CD4-positive, alpha-beta memory T cell (primary cell): ENCODE measurements around the gene B4GALNT3. TPM values are rescaled to one million over a fixed set of nuclear protein-coding genes. Genes with fewer than 3 reads are reported as not detected.

Experiments used
- CTCF ChIA-PET: fragments of 350-600 bp; sonication (Branson Sonifier 250); formaldehyde crosslinking; loops from one replicate; lab custom pipeline; 2021; ENCODE audit warnings: inconsistent platforms; ENCODE audit not compliant: partially characterized antibody; lab: Charles Lee
- POLR2A ChIA-PET: fragments of 350-600 bp; sonication (Branson Sonifier 250); formaldehyde crosslinking; loops from one replicate; lab custom pipeline; 2021; ENCODE audit not compliant: partially characterized antibody; lab: Charles Lee
- DNase-seq, 5 donors: peaks; one replicate each; pipeline versions ENCODE4 v3.0.0 to v3.0.0-alpha.2; 2020 to 2022; ENCODE audit warnings: mixed read lengths in 1 of 5
- H3K27ac ChIP-seq: one replicate; pipeline ENCODE4 v1.7.0; 2013; ENCODE audit warnings: low read depth, low read length
- H3K27me3 ChIP-seq: 2 replicates; pipeline ENCODE4 v1.7.0; 2013; ENCODE audit warnings: mild to moderate bottlenecking, low read length, moderate library complexity; ENCODE audit not compliant: insufficient read depth
- H3K36me3 ChIP-seq: 2 replicates; pipeline ENCODE4 v1.7.0; 2013; ENCODE audit warnings: mild to moderate bottlenecking, low read length, moderate library complexity; ENCODE audit not compliant: insufficient read depth
- H3K4me1 ChIP-seq: 2 replicates; pipeline ENCODE4 v1.7.0; 2013; ENCODE audit warnings: mild to moderate bottlenecking, low read length, moderate library complexity; ENCODE audit not compliant: insufficient read depth
- H3K4me3 ChIP-seq, 2 donors: one replicate each; pipeline ENCODE4 v1.7.0; 2013; ENCODE audit warnings: low read length in 2 of 2, mild to moderate bottlenecking in 1 of 2
- H3K9me3 ChIP-seq, 2 donors: one replicate each; pipeline ENCODE4 v1.7.0; 2013; ENCODE audit warnings: low read length in 2 of 2, control low read depth in 1 of 2; ENCODE audit not compliant: control insufficient read depth in 1 of 2
- H3K27ac Mint-ChIP-seq, 7 donors: one replicate each; pipeline ENCODE4 v1.8.0; 2020 to 2021; ENCODE audit warnings: mixed read lengths in 7 of 7, mild to moderate bottlenecking in 6 of 7, inconsistent platforms in 3 of 7, moderate library complexity in 3 of 7
- H3K27me3 Mint-ChIP-seq, 2 donors: one replicate each; pipeline ENCODE4 v1.8.0; 2020 to 2021; ENCODE audit warnings: mixed read lengths in 2 of 2
- H3K36me3 Mint-ChIP-seq, 2 donors: one replicate each; pipeline ENCODE4 v1.8.0; 2020 to 2021; ENCODE audit warnings: mixed read lengths in 2 of 2, inconsistent platforms in 1 of 2, mild to moderate bottlenecking in 1 of 2
- H3K4me1 Mint-ChIP-seq, 4 donors: one replicate each; pipeline ENCODE4 v1.8.0; 2020 to 2021; ENCODE audit warnings: mixed read lengths in 4 of 4, mild to moderate bottlenecking in 1 of 4
- H3K4me3 Mint-ChIP-seq, 8 donors: one replicate each; pipeline ENCODE4 v1.8.0; 2020 to 2021; ENCODE audit warnings: mixed read lengths in 8 of 8, mild to moderate bottlenecking in 7 of 8, moderate library complexity in 6 of 8, inconsistent platforms in 3 of 8
- H3K9me3 Mint-ChIP-seq, 8 donors: one replicate each; pipeline ENCODE4 v1.8.0; 2020 to 2021; ENCODE audit warnings: mixed read lengths in 8 of 8, mild to moderate bottlenecking in 5 of 8, inconsistent platforms in 3 of 8, moderate library complexity in 1 of 8
- intact Hi-C: fragments of 100-400 bp; cut with micrococcal nuclease; formaldehyde crosslinking; loops from one replicate; pipeline ENCODE4 v1.15.1; 2023
- polyA plus RNA-seq, 2 donors: library from polyadenylated mRNA; unstranded; fragments of 300-500 nt; fragmentation: Illumina TruSeq; gene quantifications; one replicate each; pipeline ENCODE4 v1.2.3, GENCODE V29; 2021
- total RNA-seq, 2 experiments: library from RNA; stranded (reverse); gene quantifications; one replicate each; pipeline ENCODE4 v1.2.3, GENCODE V29; 2021

Gene B4GALNT3
- total and polyA plus RNA-seq, 4 experiments from 2014 or later, result 0.18 to 4.8 (median 2.4) TPM

DNA sequence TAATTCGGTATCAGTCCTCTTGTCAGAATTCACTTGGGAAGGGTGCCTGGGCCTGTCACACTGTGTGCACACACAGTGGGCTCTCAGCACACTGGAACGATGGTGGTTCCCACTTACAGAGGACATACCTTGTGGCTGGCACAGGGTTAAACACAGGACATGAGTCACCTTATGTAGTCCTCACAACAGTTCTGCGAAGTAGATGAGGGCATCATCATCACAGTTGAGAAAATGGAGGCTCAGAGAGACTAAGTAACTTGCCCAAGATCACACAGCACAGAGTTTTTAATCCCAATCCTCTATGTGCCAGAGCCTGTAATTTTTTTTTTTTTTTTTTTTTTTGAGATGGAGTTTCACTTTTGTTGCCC lies 112.8 kb downstream of the B4GALNT3 start:
- Histone ChIP-seq H3K4me1 (peaks cover 35% of the 10 kb centered on the region), H3K36me3 (no peaks in the 10 kb centered on the region), H3K9me3 (no peaks in the 10 kb centered on the region), H3K27me3 (no peaks in the 10 kb centered on the region), H3K4me3 (no peak overlapping the region), H3K27ac (no peak overlapping the region)
- DNase-seq, result no peak
- H3K4me1 Mint-ChIP-seq, result peaks cover 17 to 42% (median 29%) of the 10 kb centered on the region in 4 donors
- no peak overlapping the region for H3K4me3 Mint-ChIP-seq
- no peaks in the 10 kb centered on the region for H3K27me3 Mint-ChIP-seq
- ChIA-PET POLR2A (interaction anchor here (1.0 kb wide), 1 partner anchor 180 kb away, joined by 3 read pairs; no protein-coding TSS in a partner anchor), CTCF (interaction anchor here (0.6 to 12.7 kb wide), 6 partner anchors 29 to 520 kb away, joined by 3 to 219 read pairs (median 4); partner anchors contain the start of genes RAD52 and WNK1)
- no peaks in the 10 kb centered on the region for H3K36me3 Mint-ChIP-seq
- peaks cover 0 to 2% (median 0%) of the 10 kb centered on the region in 8 donors for H3K9me3 Mint-ChIP-seq
- H3K27ac Mint-ChIP-seq, result peak overlapping the region in 4 of 7 donors; percentile 4 to 77 (median 36)
- intact Hi-C loops, result no loop called here

DNA sequence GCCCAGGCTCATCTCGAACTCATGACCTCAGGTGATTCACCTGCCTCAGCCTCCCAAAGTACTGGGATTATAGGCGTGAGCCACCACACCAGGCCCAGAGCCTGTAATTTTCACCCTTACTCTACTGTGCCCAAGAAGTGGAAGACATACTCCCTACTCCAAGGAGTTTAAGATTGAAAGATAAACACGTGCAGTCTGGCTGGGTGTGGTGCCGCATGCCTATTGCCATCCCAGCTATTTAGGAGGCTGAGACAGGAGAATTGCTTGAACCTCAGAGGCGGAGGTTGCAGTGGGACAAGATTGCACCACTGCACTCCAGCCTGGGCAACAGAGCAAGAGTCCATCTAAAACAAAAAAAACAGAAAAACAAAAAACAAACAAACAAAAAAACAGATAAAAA lies 113.5 kb downstream of the B4GALNT3 start:
- POLR2A ChIA-PET, result interaction anchor here (1.0 kb wide), 1 partner anchor 180 kb away, joined by 3 read pairs; no protein-coding TSS in a partner anchor
- Mint-ChIP-seq H3K36me3 (no peaks in the 10 kb centered on the region), H3K27ac (no peak overlapping the region), H3K27me3 (no peaks in the 10 kb centered on the region), H3K4me1 (peaks cover 15 to 39% (median 24%) of the 10 kb centered on the region in 4 donors), H3K9me3 (peaks cover 0 to 2% (median 0%) of the 10 kb centered on the region in 8 donors), H3K4me3 (no peak overlapping the region)
- no peak overlapping the region for H3K4me3 ChIP-seq
- DNase-seq, result no peak
- H3K27ac ChIP-seq, result no peak overlapping the region
- intact Hi-C loops, result no loop called here
- H3K4me1 ChIP-seq, result peaks cover 33% of the 10 kb centered on the region
- H3K27me3 ChIP-seq, result no peaks in the 10 kb centered on the region
- CTCF ChIA-PET, result interaction anchor here (0.6 to 12.7 kb wide), 5 partner anchors 30 to 520 kb away, joined by 3 to 219 read pairs (median 4); partner anchors contain the start of genes RAD52 and WNK1
- H3K9me3 ChIP-seq, result no peaks in the 10 kb centered on the region
- H3K36me3 ChIP-seq, result no peaks in the 10 kb centered on the region

DNA sequence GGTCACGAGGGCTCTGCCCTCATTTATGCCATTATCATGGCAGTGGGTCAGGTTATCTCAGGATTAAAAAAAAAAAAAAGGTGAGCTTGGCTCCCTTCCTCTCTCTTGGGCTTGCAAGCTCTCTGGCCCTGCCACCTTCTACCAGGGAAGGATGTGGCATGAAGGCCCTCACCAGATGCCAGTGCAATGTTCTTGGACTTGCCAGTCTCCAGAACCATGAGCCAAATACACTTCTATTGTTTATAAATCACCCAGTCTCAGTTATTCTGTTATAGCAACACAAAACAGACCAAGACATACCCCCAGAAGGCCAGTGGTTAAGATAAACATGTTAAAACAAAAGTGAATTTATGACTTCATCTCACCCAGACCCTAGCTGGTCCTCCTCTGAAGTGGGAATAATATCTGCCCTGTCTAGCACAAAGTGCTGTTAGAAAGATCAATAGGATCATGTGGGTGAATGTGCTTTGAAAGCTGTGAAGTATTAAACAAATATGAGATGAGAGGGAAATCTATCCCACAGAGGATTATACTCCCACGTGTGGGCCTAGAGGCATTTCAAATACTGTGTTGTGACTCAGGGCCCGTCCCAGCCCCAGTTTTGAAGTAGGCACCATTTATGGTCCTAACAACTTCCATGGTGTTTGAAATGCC lies 114.9 kb downstream of the B4GALNT3 start:
- no peaks in the 10 kb centered on the region for H3K36me3 ChIP-seq
- Mint-ChIP-seq H3K27ac (peak overlapping the region in 3 of 7 donors; percentile 2 to 29 (median 11)), H3K36me3 (no peaks in the 10 kb centered on the region), H3K4me1 (peaks cover 9 to 27% (median 15%) of the 10 kb centered on the region in 4 donors), H3K27me3 (no peaks in the 10 kb centered on the region), H3K4me3 (no peak overlapping the region), H3K9me3 (peaks cover 0 to 2% (median 0%) of the 10 kb centered on the region in 8 donors)
- ChIA-PET CTCF (interaction anchor here (1.5 to 12.7 kb wide), 10 partner anchors 9 to 376 kb away, joined by 4 to 219 read pairs (median 18); partner anchors contain the start of genes RAD52 and WNK1), POLR2A (interaction anchor here (1.1 to 3.3 kb wide), 4 partner anchors 65 to 240 kb away, joined by 3 to 49 read pairs (median 13); partner anchors contain the start of gene WNK1)
- H3K27ac ChIP-seq, result no peak overlapping the region
- H3K27me3 ChIP-seq, result no peaks in the 10 kb centered on the region
- no peak overlapping the region for H3K4me3 ChIP-seq
- H3K4me1 ChIP-seq, result peaks cover 24% of the 10 kb centered on the region
- intact Hi-C loops, result no loop called here
- no peaks in the 10 kb centered on the region for H3K9me3 ChIP-seq
- no peak for DNase-seq

DNA sequence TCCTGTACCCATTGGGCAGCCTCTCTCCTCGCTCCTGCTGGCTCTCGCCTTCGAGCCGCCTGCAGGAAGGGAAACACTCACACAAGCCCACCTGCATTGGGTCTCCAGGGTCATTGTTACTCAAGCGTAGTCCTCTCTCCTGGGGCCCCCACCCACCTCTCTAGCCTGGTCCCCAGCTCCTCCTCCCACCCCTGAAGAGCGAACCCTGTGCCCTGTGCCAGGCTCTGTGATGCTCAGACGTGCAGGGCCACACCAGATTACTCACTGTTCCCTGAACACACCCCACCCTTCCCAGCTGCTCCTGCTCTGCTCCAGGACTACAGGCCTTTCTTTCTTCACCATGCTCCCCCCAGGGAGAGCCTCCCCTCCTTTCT lies 115.4 kb downstream of the B4GALNT3 start:
- no peak for DNase-seq
- H3K4me3 ChIP-seq, result no peak overlapping the region
- Mint-ChIP-seq H3K9me3 (peaks cover 0 to 2% (median 0%) of the 10 kb centered on the region in 8 donors), H3K4me1 (peaks cover 6 to 23% (median 12%) of the 10 kb centered on the region in 4 donors), H3K4me3 (no peak overlapping the region), H3K27ac (peak overlapping the region in 3 of 7 donors; percentile 2 to 70 (median 11)), H3K36me3 (no peaks in the 10 kb centered on the region), H3K27me3 (no peaks in the 10 kb centered on the region)
- POLR2A ChIA-PET, result interaction anchor here (1.1 to 3.3 kb wide), 8 partner anchors 65 to 374 kb away, joined by 3 to 49 read pairs (median 10); partner anchors contain the start of genes NINJ2, RAD52 and WNK1
- CTCF ChIA-PET, result interaction anchor here (0.8 to 12.7 kb wide), 32 partner anchors 9 to 518 kb away, joined by 3 to 219 read pairs (median 5); partner anchors contain the start of genes ERC1, RAD52 and WNK1
- no peak overlapping the region for H3K27ac ChIP-seq
- no peaks in the 10 kb centered on the region for H3K9me3 ChIP-seq
- no peaks in the 10 kb centered on the region for H3K36me3 ChIP-seq
- H3K4me1 ChIP-seq, result peaks cover 18% of the 10 kb centered on the region
- no peaks in the 10 kb centered on the region for H3K27me3 ChIP-seq
- intact Hi-C loops, result no loop called here

DNA sequence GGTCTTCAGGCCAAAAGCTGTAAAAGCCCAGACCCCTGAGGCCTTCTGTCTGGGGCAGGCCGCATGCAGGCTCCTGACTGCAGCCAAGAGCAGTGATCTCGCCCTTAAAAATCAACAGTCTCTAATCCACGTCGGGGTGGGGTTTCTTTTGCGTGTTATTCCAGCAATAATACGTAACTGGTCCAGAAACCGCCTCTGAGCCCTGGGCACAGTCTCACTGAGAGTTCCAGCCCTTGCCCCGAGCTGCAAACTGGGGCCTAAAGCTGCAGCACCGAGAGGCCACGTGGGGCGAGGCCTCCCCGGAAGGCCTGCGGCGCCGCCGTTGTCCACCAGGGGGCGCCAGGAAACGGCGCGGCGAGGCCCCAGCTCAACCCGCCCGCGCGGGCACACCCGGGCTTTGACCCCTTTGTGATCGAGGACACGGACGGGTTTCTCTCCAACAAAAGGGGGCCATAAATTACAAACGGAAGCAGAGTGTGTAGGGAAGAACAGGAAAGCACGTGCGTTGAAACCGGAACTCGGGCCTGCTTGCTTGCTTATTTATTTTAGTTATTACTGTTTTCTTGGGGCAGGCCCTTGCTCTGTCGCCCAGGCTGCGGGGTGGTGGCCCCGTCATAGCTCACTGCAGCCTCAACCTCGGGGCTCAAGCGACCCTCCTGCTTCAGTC lies 116.3 kb downstream of the B4GALNT3 start:
- Histone ChIP-seq H3K27ac (no peak overlapping the region), H3K4me3 (peak overlapping the region in 1 of 2 donors; percentile 38), H3K36me3 (no peaks in the 10 kb centered on the region), H3K27me3 (no peaks in the 10 kb centered on the region), H3K4me1 (peaks cover 15% of the 10 kb centered on the region), H3K9me3 (no peaks in the 10 kb centered on the region)
- H3K4me3 Mint-ChIP-seq, result peak overlapping the region in 7 of 8 donors; percentile 12 to 74 (median 68)
- POLR2A ChIA-PET, result interaction anchor here (0.9 to 3.3 kb wide), 16 partner anchors 52 to 373 kb away, joined by 3 to 49 read pairs (median 6); partner anchors contain the start of genes NINJ2, RAD52 and WNK1
- CTCF ChIA-PET, result interaction anchor here (0.7 to 12.7 kb wide), 58 partner anchors 10 to 1027 kb away, joined by 3 to 219 read pairs (median 4); partner anchors contain the start of genes ERC1, NINJ2, RAD52 and WNK1
- no peaks in the 10 kb centered on the region for H3K36me3 Mint-ChIP-seq
- DNase-seq, result peak; percentile 71 to 89 (median 82)
- H3K4me1 Mint-ChIP-seq, result peaks cover 6 to 23% (median 14%) of the 10 kb centered on the region in 4 donors
- peaks cover 0 to 2% (median 0%) of the 10 kb centered on the region in 8 donors for H3K9me3 Mint-ChIP-seq
- peak overlapping the region in 6 of 7 donors; percentile 65 to 92 (median 79) for H3K27ac Mint-ChIP-seq
- intact Hi-C loops, result loop anchor here (1.0 kb wide), 4 partner anchors 68 to 238 kb away; no protein-coding TSS in a partner anchor
- no peaks in the 10 kb centered on the region for H3K27me3 Mint-ChIP-seq

DNA sequence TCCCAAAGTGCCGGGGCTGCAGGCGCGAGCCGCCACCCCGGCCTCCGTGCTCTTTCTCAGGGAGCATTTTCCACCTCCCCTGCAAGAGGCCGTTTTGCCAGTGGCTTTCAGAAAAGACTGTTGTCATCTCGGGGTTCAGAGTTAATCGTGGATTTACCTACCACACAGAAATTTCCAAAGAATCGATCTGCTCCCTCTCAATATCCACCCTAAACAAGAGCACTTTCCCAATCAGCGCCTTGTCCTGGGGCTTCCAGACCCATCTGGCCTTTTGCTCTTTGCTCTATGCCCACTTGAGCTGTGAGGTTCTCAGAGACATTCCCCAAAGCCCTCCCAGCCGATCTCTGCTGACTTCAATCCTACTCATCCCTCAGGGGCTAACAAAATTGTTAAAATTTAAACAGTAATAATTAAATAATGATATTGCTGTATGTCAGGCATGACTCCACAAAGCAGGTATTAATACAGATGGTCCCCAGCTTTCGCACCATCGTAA lies 116.9 kb downstream of the B4GALNT3 start:
- CTCF ChIA-PET, result interaction anchor here (1.0 to 12.7 kb wide), 47 partner anchors 9 to 1026 kb away, joined by 3 to 219 read pairs (median 5); partner anchors contain the start of genes ERC1, NINJ2, RAD52 and WNK1
- Mint-ChIP-seq H3K9me3 (peaks cover 0 to 2% (median 0%) of the 10 kb centered on the region in 8 donors), H3K36me3 (no peaks in the 10 kb centered on the region), H3K4me1 (peaks cover 6 to 23% (median 13%) of the 10 kb centered on the region in 4 donors), H3K27ac (peak overlapping the region in 3 of 7 donors; percentile 60 to 87 (median 80)), H3K27me3 (no peaks in the 10 kb centered on the region), H3K4me3 (peak overlapping the region in 6 of 8 donors; percentile 39 to 65 (median 48))
- H3K27me3 ChIP-seq, result no peaks in the 10 kb centered on the region
- peak overlapping the region in 1 of 2 donors; percentile 38 for H3K4me3 ChIP-seq
- POLR2A ChIA-PET, result interaction anchor here (0.6 to 3.3 kb wide), 15 partner anchors 51 to 373 kb away, joined by 3 to 49 read pairs (median 6); partner anchors contain the start of genes NINJ2, RAD52 and WNK1
- no peak for DNase-seq
- H3K9me3 ChIP-seq, result no peaks in the 10 kb centered on the region
- H3K36me3 ChIP-seq, result no peaks in the 10 kb centered on the region
- peaks cover 15% of the 10 kb centered on the region for H3K4me1 ChIP-seq
- H3K27ac ChIP-seq, result no peak overlapping the region
- intact Hi-C loops, result loop anchor here (1.0 kb wide), 4 partner anchors 68 to 238 kb away; no protein-coding TSS in a partner anchor
